Ovary (tissue), 9 donors: ENCODE results near the gene TTC31. TPM values are rescaled to one million over a fixed set of nuclear protein-coding genes. Genes with fewer than 3 reads are reported as not detected.

Experiments used
- DNase-seq, 5 donors: peaks; one replicate each; pipeline ENCODE4 v3.0.0-alpha.2; 2019 to 2020
- H3K27ac ChIP-seq, 2 donors: fragments of 200-600 bp; one replicate each; pipeline versions ENCODE4 v1.5.1 to v1.8.0; 2019 to 2022
- H3K27me3 ChIP-seq: fragments of 200-600 bp; one replicate; pipeline ENCODE4 v1.8.0; 2022
- H3K36me3 ChIP-seq: fragments of 200-600 bp; sonication (generic); one replicate; pipeline ENCODE4 v1.5.1; 2019
- H3K4me1 ChIP-seq: one replicate; pipeline ENCODE4 v1.8.1; 2013; ENCODE audit warnings: mild to moderate bottlenecking, moderate library complexity; ENCODE audit not compliant: insufficient read depth
- H3K4me3 ChIP-seq: fragments of 200-600 bp; sonication (generic); one replicate; pipeline ENCODE4 v1.5.1; 2017
- H3K9me3 ChIP-seq, 2 donors: fragments of 200-600 bp in 1 of 2; sonication (generic) in 1 of 2; one replicate each; pipeline versions ENCODE4 v1.5.1 to v1.8.1; 2013 to 2019; ENCODE audit warnings: mild to moderate bottlenecking in 1 of 2, moderate library complexity in 1 of 2
- CTCF ChIP-seq, 3 donors: fragments of 450-650 bp in 2 of 3; fragments of 200-600 bp in 1 of 3; IDR thresholded peaks; one replicate each; pipeline versions ENCODE4 v1.5.1 to v1.8.0; 2016 to 2022; ENCODE audit warnings: antibody characterized with exemption in 3 of 3, mild to moderate bottlenecking in 1 of 3
- EP300 ChIP-seq: sonication (generic); formaldehyde crosslinking; IDR thresholded peaks from one replicate; pipeline ENCODE4 v1.6.1; 2017; ENCODE audit warnings: antibody characterized with exemption
- POLR2A ChIP-seq: fragments of 450-650 bp; IDR thresholded peaks from one replicate; pipeline ENCODE4 v1.6.1; 2017; ENCODE audit warnings: antibody characterized with exemption, mild to moderate bottlenecking, moderate library complexity
- WGBS, 3 donors: extraction: QIAGEN DNeasy Blood & Tissue Kit in 1 of 3; methylation state at CpG; one replicate each; pipeline versions ENCODE4 v1.1.5 to v1.1.7; 2013 to 2017; 5-methylcytosine and 5-hydroxymethylcytosine counted together
- intact Hi-C, 4 donors: fragments of 100-400 bp; cut with DNase I; formaldehyde crosslinking; loops; one replicate each; pipeline versions ENCODE4 v1.11.0 to v1.15.1; 2022 to 2023
- polyA plus RNA-seq, 2 donors: library from polyadenylated mRNA; stranded (reverse); fragments of 200-250 nt in 1 of 2; fragments of 350-450 nt in 1 of 2; fragmentation: Illumina TruSeq in 1 of 2; extraction: RNeasy Lipid Tissue Mini Kit (QIAGEN cat#74804) in 1 of 2; gene quantifications; one replicate each; pipeline ENCODE4 v1.2.3, GENCODE V29; 2013 to 2014
- total RNA-seq, 7 donors: library from RNA; depleted of rRNA in 2 of 7; stranded (reverse); fragments of >200 nt in 2 of 7; fragmentation: NEBNext Ultra II Directional in 3 of 7; extraction: Animal tissue kit (Norgen Biotek cat#: 25700) in 3 of 7; gene quantifications; one replicate each; pipeline versions ENCODE4 v1.1.0 to v1.2.4, GENCODE V29; 2016 to 2023
- donor health status: DM: no; HTN: no; CAD: no; lungs with moderate emphysema.
- donor health status: DM: no; HTN: no; CAD: no.
- donor health status: Bipolar disorder and iron deficiency.
- donor health status: DM: yes; HTN: yes; CAD: no.
- donor health status: DM: no; HTN: no; CAD: no.
- donor health status: DM: yes; HTN: yes; CAD: no.

Gene TTC31
- total and polyA plus RNA-seq, 9 donors, result 12.9 to 21.7 (median 15.7) TPM

- Histone ChIP-seq H3K4me3 (no peak within 1 kb of the TSS), H3K27ac (no peak within 1 kb of the TSS), H3K9me3 (no peaks in the 10 kb centered on the region), H3K27me3 (no peaks in the 10 kb centered on the region), H3K36me3 (no peaks in the 10 kb centered on the region), H3K4me1 (peaks cover 2% of the 10 kb centered on the region)
- intact Hi-C loops, result no loop called here
- DNase-seq, result no peak
- WGBS, 3 donors, result 2 to 4% (median 3%) methylated on average over 65 of the region's 65 CpGs
- TF ChIP-seq POLR2A (no peak), CTCF (IDR thresholded peaks at IDR 0.05) (no peak)
These were observed 16.5 kb downstream of the TTC31 start, which contains the start of gene LBX2 for GRCh38 chr2:74499267-74499939. Gene LBX2 (minus strand): TSS chr2:74499603. CDS start chr2:74499537, 66 bp downstream.

GRCh38 chr2:74499940-74500577 lies 17.2 kb downstream of the TTC31 start:
- peaks cover 2% of the 10 kb centered on the region for H3K4me1 ChIP-seq
- intact Hi-C loops, result loop anchor here in 1 of 4 donors (10.0 kb wide), 1 partner anchor 85 kb away; no protein-coding TSS in a partner anchor
- no peak for TF ChIP-seq CTCF (IDR thresholded peaks at IDR 0.05)
- no peak for TF ChIP-seq EP300
- TF ChIP-seq POLR2A, result no peak
- DNase-seq, result no peak
- H3K27ac ChIP-seq, result no peak overlapping the region
- no peak overlapping the region for H3K4me3 ChIP-seq
- no peaks in the 10 kb centered on the region for H3K9me3 ChIP-seq
- WGBS, 3 donors, result 43 to 54% (median 46%) methylated on average over 15 of the region's 15 CpGs
- H3K36me3 ChIP-seq, result no peaks in the 10 kb centered on the region
- no peaks in the 10 kb centered on the region for H3K27me3 ChIP-seq

- intact Hi-C loops, result loop anchor here in 1 of 4 donors (10.0 kb wide), 1 partner anchor 84 kb away; no protein-coding TSS in a partner anchor
- DNase-seq, result no peak
- no peak for TF ChIP-seq POLR2A
- TF ChIP-seq EP300, result no peak
- TF ChIP-seq CTCF (IDR thresholded peaks at IDR 0.05), result no peak
- no peaks in the 10 kb centered on the region for H3K27me3 ChIP-seq
- H3K27ac ChIP-seq, result no peak overlapping the region
- no peak overlapping the region for H3K4me3 ChIP-seq
- peaks cover 2% of the 10 kb centered on the region for H3K4me1 ChIP-seq
- H3K9me3 ChIP-seq, result no peaks in the 10 kb centered on the region
- no peaks in the 10 kb centered on the region for H3K36me3 ChIP-seq
These were observed 17.7 kb downstream of the TTC31 start for GRCh38 chr2:74500578-74500946.

GRCh38 chr2:74501335-74502071 lies 18.6 kb downstream of the TTC31 start:
- H3K4me3 ChIP-seq, result no peak overlapping the region
- no peaks in the 10 kb centered on the region for H3K36me3 ChIP-seq
- no peak for DNase-seq
- intact Hi-C loops, result loop anchor here in 1 of 4 donors (10.0 kb wide), 1 partner anchor 83 kb away; no protein-coding TSS in a partner anchor
- H3K4me1 ChIP-seq, result peaks cover 2% of the 10 kb centered on the region
- WGBS, 3 donors, result 76 to 79% (median 78%) methylated on average over 18 of the region's 18 CpGs
- H3K27ac ChIP-seq, result no peak overlapping the region
- TF ChIP-seq CTCF (IDR thresholded peaks at IDR 0.05) (no peak), EP300 (no peak)
- H3K27me3 ChIP-seq, result no peaks in the 10 kb centered on the region
- no peaks in the 10 kb centered on the region for H3K9me3 ChIP-seq
